Measurements from ENCODE around the gene SERPINH1.

SERPINH1 gene

DNA sequence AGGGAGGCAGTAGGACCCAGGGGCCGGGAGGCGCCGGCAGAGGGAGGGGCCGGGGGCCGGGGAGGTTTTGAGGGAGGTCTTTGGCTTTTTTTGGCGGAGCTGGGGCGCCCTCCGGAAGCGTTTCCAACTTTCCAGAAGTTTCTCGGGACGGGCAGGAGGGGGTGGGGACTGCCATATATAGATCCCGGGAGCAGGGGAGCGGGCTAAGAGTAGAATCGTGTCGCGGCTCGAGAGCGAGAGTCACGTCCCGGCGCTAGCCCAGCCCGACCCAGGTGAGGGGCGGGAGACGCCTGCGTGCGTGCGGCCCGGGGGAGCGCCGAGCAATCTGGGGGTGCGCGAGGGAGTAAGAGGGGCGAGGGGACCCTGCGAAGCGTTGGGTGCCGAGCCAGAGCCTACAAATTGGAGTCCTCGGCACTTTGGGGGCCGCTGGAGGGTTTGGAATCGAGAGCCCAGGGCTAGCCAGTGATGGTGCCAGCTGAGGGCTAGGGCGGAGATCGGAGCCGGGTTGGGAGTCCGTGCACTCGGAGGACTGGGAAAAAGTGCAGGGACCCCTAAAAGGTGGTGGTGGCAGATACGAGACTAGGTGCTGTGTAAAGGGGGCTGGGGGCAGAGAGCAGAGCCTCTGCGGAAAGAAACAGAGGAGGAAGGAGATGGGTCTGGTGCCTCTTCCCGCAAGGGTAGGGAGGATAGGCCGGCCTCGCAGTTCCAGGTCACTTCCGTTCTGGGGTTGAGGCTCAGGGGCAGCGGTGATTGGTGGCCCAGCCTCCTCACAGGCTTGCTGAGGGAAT, at the start of gene SERPINH1:
TSS of gene SERPINH1 (plus strand) at position 206 of the 788 bp plus-strand sequence. CDS start 4,097 bp downstream, outside the sequence.
- peak; percentile 82 for DNase-seq

- no peak for DNase-seq
These were observed 48.8 kb upstream of the SERPINH1 start for GRCh38 chr11:75513250-75513649.

DNA sequence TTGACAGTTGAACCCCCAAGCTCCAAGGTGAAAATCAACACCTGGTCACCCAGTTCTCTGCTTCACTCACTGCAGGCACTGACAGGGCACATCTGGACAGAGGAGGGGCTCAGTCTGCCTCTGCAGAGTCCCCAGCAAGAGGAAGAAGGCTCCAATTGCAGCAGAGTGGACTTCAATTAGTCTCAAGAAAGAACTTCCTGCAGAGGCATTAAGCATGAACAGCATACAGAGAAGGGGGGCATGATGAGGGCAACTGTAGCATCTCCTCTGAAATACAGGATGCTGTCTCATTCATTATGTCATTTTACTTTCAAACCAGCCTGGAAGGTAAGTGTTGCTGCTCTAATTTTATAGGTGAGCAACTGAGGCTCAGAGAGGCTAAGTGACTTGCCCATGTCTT, 47.5 kb upstream of the SERPINH1 start:
- no peak for DNase-seq

DNA sequence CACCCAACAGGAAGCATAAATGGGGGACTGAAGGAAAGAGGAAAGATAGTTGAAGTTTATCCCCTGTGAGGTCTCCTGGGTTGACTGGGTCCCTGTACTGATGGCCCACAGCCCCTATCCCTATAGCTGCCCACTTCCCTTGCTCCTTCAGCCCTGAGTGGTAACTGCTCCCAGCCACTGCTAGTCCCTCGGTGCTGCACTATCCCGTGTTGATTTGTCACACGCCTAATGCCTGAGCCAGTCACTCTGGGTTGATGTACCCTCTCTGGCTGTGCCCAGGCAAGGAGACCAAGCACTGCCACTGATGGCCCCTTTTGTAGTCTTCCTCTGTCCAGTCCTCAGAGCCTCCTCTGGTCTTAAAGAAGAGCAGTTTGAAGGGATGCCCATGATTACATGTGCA, 45.9 kb upstream of the SERPINH1 start:
- no peak for DNase-seq

DNA sequence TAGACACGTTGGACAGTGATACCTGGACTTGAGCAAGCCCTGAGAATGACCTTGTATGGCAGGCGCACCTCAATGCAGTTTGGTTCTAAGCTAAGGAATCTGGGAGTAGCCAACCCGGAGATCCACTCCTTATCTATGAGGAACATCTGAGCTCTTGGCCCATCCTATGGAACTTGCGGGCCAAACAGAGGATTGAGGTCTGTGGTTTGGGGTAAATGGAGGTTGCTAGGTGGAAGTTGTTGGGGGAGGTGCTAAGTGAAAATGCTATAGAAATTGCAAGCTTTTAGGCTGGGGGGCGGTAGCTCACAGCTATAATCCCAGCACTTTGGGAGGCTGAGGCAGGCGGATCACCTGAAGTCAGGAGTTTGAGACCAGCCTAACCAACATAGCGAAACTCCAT, 45.2 kb upstream of the SERPINH1 start:
- DNase-seq, result no peak

- DNase-seq, result no peak
These were observed 43.9 kb upstream of the SERPINH1 start for GRCh38 chr11:75518204-75518549.

DNA sequence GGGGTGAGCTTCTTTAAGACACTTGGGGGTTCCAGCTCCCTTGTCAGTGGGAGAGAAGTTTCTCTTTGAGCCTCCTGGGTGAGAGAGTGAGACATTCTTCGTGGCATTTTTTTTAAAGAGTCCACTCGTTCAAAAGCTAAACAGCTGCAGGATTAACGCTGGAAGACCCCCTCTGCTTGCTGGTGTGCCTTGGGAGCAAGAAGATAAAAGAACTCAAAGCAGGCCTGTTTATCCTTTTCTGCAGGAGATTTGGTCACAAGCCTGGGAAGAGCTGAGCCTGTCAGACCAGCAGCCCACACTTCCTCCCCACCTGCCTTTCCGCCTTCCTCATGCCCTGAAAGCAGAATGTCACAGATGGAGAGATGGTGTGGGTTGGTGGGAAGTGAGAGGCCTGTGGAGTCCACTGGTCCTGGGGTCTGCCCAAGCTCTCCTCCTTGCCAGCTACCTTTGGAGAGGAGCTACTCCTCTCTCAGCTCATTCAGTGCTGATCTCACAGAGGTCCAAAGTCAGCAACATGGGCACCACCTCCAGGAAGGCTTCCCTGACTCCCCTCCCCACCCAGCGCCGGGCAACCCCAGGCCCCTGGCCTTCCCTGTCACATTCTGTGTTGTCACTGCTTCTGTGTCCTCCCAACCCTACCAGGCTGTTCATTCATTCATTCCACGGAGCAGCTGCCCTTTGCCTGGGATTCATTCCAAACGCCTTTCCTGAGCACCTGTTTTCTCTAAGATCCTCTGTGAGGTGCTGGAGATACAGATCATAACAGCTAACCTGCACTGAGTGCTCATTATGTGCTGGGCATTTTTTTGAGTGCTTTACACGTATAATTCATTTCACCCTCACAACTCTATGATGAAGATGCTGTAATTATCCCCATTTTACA, 43.0 kb upstream of the SERPINH1 start:
- no peak for DNase-seq

GRCh38 chr11:75520688-75521087, 41.4 kb upstream of the SERPINH1 start:
- DNase-seq, result no peak

DNA sequence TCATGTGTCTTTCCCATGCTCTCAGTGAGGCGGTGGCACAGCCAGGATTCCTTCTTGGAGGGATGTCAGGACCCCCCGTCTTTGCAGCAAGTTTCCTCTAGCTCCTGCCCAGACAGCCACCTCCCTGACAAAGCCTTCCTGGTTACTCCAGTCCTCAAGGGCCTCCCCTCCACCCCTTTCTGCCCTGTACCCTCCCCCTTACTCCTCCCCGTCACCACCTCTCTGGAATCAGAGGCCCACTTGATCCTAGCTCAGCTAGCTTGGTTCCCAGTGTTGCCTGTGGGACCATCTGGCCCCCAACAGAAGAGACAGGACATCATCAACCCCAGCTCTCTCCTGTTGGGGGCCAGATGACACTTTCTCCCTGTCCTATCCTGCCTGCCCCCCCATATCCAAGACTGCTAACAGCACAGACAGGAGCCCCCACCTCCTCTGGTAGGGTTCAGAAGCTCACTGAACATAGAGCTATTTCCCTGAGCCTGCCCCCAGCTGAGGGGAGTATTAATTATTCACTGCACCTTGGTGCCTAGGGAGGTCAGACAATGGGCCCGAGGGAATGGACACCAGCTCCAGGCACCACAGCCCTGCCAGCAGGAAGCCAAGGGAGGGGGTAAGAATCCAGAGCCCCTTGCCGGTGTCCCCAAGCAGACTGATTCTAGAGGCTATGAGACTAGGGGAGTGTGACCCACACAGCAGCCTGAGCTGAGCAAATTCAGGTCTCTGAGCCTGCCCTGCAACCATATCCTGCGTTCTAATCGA, 39.6 kb upstream of the SERPINH1 start:
- no peak for DNase-seq

DNA sequence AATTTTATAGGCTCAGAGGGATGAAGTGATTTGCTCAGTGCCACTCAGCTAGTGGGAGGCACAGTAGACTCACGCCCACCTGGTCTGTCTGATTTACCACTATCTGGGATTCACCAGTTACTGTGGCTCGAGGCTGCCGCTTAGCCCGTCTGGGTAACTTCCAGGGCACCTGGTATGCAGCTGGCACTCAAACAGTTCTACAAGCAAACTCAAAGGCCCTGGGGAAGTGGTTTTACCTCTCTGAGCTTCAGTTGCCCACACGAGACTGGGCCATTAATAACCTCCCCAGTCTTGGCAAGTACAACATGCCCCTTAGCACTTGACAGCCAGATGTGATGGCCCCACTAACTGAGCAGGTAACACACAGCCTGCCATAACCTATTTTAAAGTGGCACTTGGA, 38.9 kb upstream of the SERPINH1 start:
- DNase-seq, result no peak

DNA sequence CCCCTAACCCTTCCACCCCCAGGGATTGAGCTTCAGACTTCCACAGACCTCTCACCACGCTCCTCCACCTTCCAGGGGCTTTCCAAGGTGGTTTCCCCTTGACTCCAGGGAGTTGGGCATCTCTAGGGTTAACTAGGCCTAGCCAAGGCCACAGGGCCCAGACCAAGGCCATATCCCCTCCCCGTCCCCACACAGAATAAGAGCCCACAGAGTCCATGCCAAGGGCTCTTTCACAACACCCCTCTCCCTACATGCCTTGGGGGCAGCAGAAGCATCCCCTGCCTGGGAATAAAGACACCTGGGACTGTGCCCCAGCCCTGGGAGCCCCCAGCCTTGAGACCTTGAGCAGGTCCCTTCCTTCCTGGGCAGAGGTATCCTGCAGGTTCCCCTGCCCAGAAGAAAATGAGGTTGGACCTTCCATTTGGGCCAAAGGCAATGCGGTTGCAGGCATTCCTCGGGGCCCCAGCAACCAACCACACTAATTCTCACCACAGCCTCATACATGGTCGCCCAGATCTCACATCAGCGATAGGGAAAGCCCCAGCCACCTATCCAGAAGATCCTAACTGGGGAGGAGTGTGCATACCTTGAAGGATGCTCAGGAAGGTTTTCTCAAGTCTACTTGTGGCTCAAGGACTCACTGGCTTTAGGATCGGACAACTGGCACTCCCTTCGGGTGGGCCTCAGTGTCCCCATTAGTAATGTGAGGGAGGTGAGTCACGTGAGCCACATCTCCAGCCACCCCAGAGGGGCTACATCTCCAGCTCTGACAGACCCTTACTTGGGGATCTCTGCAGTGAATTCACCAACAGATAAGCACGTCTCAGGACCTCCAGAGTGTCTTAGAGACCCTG, 38.0 kb upstream of the SERPINH1 start:
- DNase-seq, result no peak

- DNase-seq, result no peak
These were observed 37.2 kb upstream of the SERPINH1 start for GRCh38 chr11:75524665-75525432.

GRCh38 chr11:75525433-75526191, 36.4 kb upstream of the SERPINH1 start, which contains the start of gene GDPD5:
TSS of gene GDPD5 (minus strand) at chr11:75525941. CDS start at chr11:75477735, 48,206 bp downstream.
- DNase-seq, result peak; percentile 69

DNA sequence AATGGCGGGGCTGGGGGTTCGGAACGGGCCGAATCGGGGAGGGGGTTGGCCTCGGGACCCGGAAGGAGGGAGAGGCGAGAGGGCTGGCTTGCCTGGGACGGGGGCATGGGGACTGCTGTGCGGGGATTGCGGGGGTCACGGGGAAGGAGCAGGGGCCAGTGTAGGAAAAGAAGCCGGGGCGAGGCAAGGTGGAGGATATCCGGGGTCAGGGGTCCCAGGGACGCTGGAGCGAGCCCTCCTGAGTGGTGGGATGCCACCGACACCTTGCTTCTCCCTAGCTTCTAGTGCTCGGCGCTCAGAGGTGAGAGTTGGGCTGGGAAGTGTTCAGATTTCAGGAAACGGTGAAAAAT, 35.9 kb upstream of the SERPINH1 start:
- no peak for DNase-seq

- DNase-seq, result no peak
These were observed 34.9 kb upstream of the SERPINH1 start for GRCh38 chr11:75527130-75527529.

DNA sequence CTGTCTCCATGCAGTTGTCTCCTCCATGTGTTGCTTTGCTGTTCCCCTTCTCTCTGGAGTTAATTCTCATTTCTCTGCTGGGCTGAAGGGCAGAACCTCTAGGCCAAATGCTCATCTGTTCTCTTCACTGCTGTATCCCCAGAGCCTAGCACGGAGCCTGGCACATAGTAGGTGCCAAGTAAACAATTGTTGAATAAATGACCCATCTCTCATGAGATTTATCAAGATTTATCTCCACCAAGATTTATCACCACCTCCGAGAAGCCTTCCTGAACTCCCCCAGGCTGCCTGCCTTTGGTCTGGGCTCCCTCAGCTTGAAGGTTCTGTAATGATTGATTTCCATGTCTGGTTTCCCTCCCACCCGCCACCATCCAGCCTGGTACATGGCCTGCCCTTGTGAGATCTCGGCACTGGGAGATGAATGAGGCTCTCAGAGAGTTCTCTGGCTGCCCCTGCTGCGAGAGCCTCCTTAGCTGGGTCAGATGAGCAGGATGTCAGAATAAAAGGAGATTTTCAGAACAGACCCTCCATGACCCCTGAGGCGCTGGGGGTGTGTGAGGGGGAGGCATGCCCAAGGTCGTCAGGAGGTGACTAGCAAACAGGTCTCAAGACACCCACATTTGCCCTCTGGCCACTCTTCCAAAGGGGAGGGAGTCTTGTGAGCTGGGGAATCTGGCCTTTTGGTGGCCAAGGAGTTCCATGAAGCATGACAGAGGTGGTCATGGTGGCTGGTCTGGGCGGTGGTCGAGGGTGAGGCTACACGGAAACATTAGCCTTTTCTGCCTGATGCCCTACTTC, 33.9 kb upstream of the SERPINH1 start:
- no peak for DNase-seq

- DNase-seq, result no peak
These were observed 31.5 kb upstream of the SERPINH1 start for GRCh38 chr11:75530577-75530976.

- no peak for DNase-seq
These were observed 30.7 kb upstream of the SERPINH1 start for GRCh38 chr11:75531325-75531724.

DNA sequence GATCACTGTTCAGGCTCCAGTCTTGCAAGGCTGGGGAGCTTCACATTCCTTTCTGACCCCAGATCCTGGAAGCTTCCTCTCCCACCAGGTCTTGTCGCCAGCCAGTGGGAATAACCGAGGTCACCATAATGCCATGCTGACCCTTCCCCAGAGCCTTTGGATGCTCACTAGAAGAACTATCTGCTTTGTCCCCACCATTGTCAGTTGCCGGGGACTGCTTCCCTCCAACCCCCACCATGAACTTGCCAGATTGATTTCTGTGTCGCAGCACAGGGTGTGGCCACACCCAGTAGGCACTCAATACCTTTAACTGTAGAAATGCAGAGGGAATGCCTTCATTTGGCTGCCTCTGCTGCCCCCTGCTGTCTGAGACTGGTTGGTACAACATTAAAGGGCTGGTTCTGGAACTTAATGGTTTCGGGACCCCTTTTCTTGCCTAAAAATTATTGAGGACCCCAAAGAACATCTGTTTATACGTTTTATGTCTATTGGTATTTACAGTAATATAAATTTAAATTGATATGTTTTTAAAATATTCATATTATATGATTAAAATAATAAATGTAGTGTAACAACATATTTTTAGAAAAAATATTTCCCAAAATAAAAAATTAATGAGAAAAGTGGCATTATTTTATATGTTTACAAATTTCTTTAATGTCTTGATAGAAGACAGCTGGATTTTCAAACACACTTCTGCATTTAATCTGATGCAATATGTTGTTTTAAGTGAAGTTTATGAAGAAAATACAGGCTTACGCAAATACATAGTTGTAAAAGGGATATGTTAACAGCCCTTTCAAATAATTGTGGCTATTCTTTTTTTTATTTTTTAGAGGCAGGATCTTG, 29.6 kb upstream of the SERPINH1 start:
- DNase-seq, result peak; percentile 33

Data from kidney glomerular epithelial cell (primary cell).